HCT116 (cell line): ENCODE measurements around the gene CD72. TPM values are rescaled to one million over a fixed set of nuclear protein-coding genes. Genes with fewer than 3 reads are reported as not detected.

Source experiments
- ATAC-seq: fragments of 200-7000 bp; cut with Tn5 transposase; 2 replicates; pipeline ENCODE4 v1.9.1; 2020; ENCODE audit warnings: mild to moderate bottlenecking, moderate library complexity
- BruUV-seq: library from RNA; stranded (reverse); fragments of 400-500 nt; replicated peaks from 2 replicates; lab custom pipeline; 2021; lab: Mats Ljungman, UMichigan
- CTCF ChIA-PET: fragments of 300-600 bp; sonication (Branson Sonifier 250); formaldehyde crosslinking; loops from one replicate; lab custom pipeline; 2021; ENCODE audit warnings: antibody characterized with exemption; lab: Charles Lee
- POLR2A ChIA-PET: fragments of 300-600, 350-600 bp; sonication (Branson Sonifier 250); formaldehyde crosslinking; loops from one replicate; lab custom pipeline; 2021; ENCODE audit warnings: antibody characterized with exemption; lab: Charles Lee
- RAD21 ChIA-PET, 2 experiments: fragments of 300-600 bp; sonication (Branson Sonifier 250); formaldehyde crosslinking; loops; one replicate each; lab custom pipeline; 2023; ENCODE audit warnings: low total read pairs in 2 of 2; ENCODE audit not compliant: uncharacterized antibody in 2 of 2, unreplicated experiment in 2 of 2, low non-redundant PET in 1 of 2; lab: Charles Lee
- DNase-seq: peaks from one replicate; pipeline ENCODE4 v3.0.0-alpha.2; 2010; ENCODE audit warnings: low read depth, low spot score
- H2AFZ ChIP-seq: fragments of 200-600 bp; shearing (Covaris generic), sonication (generic); 2 replicates; pipeline ENCODE4 v1.6.1; 2017; ENCODE audit warnings: low read depth, mixed run types, mixed read lengths, antibody characterized with exemption, low read length; ENCODE audit not compliant: poor library complexity, severe bottlenecking
- H3K27ac ChIP-seq: 2 replicates; pipeline ENCODE4 v1.5.1; 2012; ENCODE audit warnings: low read depth, low read length
- H3K27me3 ChIP-seq: fragments of 200-600 bp; sonication (generic); 2 replicates; pipeline ENCODE4 v1.6.1; 2016; ENCODE audit warnings: mixed run types, low read length, mixed read lengths; ENCODE audit not compliant: insufficient read depth
- H3K36me3 ChIP-seq, 2 experiments: fragments of 200-500 bp in 1 of 2; fragments of 200-600 bp in 1 of 2; sonication (Bioruptor generic) in 1 of 2; sonication (generic) in 1 of 2; 2 replicates each; pipeline versions ENCODE4 v1.5.1 to v1.6.1; 2014 to 2016; ENCODE audit warnings: low read length in 2 of 2, inconsistent platforms in 1 of 2, mixed read lengths in 1 of 2, mixed run types in 1 of 2; ENCODE audit not compliant: insufficient read depth in 2 of 2, control insufficient read depth in 1 of 2
- H3K4me1 ChIP-seq, 2 experiments: fragments of 200-600 bp in 1 of 2; sonication (generic) in 1 of 2; 2 replicates each; pipeline versions ENCODE4 v1.5.1 to v1.6.1; 2012 to 2017; ENCODE audit warnings: low read length in 2 of 2, inconsistent platforms in 1 of 2, mild to moderate bottlenecking in 1 of 2, mixed read lengths in 1 of 2, mixed run types in 1 of 2, moderate library complexity in 1 of 2; ENCODE audit not compliant: insufficient read depth in 2 of 2, control insufficient read depth in 1 of 2
- H3K4me2 ChIP-seq: fragments of 200-600 bp; sonication (generic); 2 replicates; pipeline ENCODE4 v1.6.1; 2017; ENCODE audit warnings: mixed run types, low read length, mixed read lengths
- H3K4me3 ChIP-seq, 2 experiments: fragments of 200-600 bp in 1 of 2; sonication (generic) in 1 of 2; replicated peaks in 1 of 2; 2 replicates each; pipeline ENCODE4 v1.5.1; 2011 to 2016; ENCODE audit warnings: low read length in 2 of 2, control low read depth in 1 of 2, low read depth in 1 of 2, mild to moderate bottlenecking in 1 of 2, mixed read lengths in 1 of 2, mixed run types in 1 of 2
- H3K79me2 ChIP-seq: fragments of 200-600 bp; sonication (generic); 2 replicates; pipeline ENCODE4 v1.6.1; 2017; ENCODE audit warnings: mild to moderate bottlenecking, mixed run types, low read length, moderate library complexity, mixed read lengths; ENCODE audit not compliant: insufficient read depth
- H3K9ac ChIP-seq: fragments of 200-600 bp; sonication (generic); 2 replicates; pipeline ENCODE4 v1.6.1; 2016; ENCODE audit warnings: low read length, mixed read lengths
- H3K9me2 ChIP-seq: fragments of 200-600 bp; sonication (generic), shearing (Covaris generic); 2 replicates; pipeline ENCODE4 v1.6.1; 2017; ENCODE audit warnings: mixed run types, mild to moderate bottlenecking, moderate library complexity; ENCODE audit not compliant: insufficient read depth
- H3K9me3 ChIP-seq, 2 experiments: fragments of 200-500 bp in 1 of 2; fragments of 200-600 bp in 1 of 2; sonication (Bioruptor generic) in 1 of 2; sonication (generic) in 1 of 2; 2 replicates each; pipeline ENCODE4 v1.6.1; 2014 to 2017; ENCODE audit warnings: low read length in 2 of 2, mixed read lengths in 2 of 2, inconsistent platforms in 1 of 2, low read depth in 1 of 2, mild to moderate bottlenecking in 1 of 2, mixed run types in 1 of 2, moderate library complexity in 1 of 2; ENCODE audit not compliant: control insufficient read depth in 1 of 2, insufficient read depth in 1 of 2
- H4K20me1 ChIP-seq: fragments of 200-600 bp; sonication (generic), shearing (Covaris generic); 2 replicates; pipeline ENCODE4 v1.6.1; 2017; ENCODE audit warnings: mixed run types, mild to moderate bottlenecking, moderate library complexity; ENCODE audit not compliant: insufficient read depth
- ATF3 ChIP-seq: IDR thresholded peaks from 2 replicates; pipeline ENCODE4 v1.6.1; 2012
- CBX3 ChIP-seq: IDR thresholded peaks from 2 replicates; pipeline ENCODE4 v1.6.1; 2012; ENCODE audit warnings: low read depth
- CTCF ChIP-seq, 3 experiments: fragments of 200-600 bp in 1 of 3; sonication (generic) in 1 of 3; IDR thresholded peaks in 2 of 3; conservative IDR thresholded peaks in 1 of 3; 2 replicates each; pipeline ENCODE4 v1.5.1; 2012 to 2017; ENCODE audit warnings: low read depth in 2 of 3, low read length in 2 of 3, antibody characterized with exemption in 1 of 3, borderline replicate concordance in 1 of 3, control low read depth in 1 of 3, mild to moderate bottlenecking in 1 of 3, mixed read lengths in 1 of 3, mixed run types in 1 of 3, moderate library complexity in 1 of 3; ENCODE audit not compliant: insufficient read depth in 1 of 3
- EZH2 ChIP-seq: fragments of 200-600 bp; sonication (generic); IDR thresholded peaks from 2 replicates; pipeline ENCODE4 v1.6.1; 2017; ENCODE audit warnings: antibody characterized with exemption, mixed run types
- EZH2phosphoT487 ChIP-seq: fragments of 200-600 bp; IDR thresholded peaks from 2 replicates; pipeline ENCODE4 v1.6.1; 2018; ENCODE audit warnings: antibody characterized with exemption, borderline replicate concordance
- FOSL1 ChIP-seq: IDR thresholded peaks from 2 replicates; pipeline ENCODE4 v1.6.1; 2012; ENCODE audit warnings: low read depth
- JUND ChIP-seq: IDR thresholded peaks from 2 replicates; pipeline ENCODE4 v1.6.1; 2012
- POLR2A ChIP-seq: IDR thresholded peaks from 2 replicates; pipeline ENCODE4 v1.7.0; 2011; ENCODE audit warnings: borderline replicate concordance; ENCODE audit not compliant: insufficient read depth, insufficient read length; ENCODE audit errors: extremely low read depth
- SP1 ChIP-seq: IDR thresholded peaks from 2 replicates; pipeline ENCODE4 v1.6.1; 2012; ENCODE audit warnings: low read depth
- SRF ChIP-seq: IDR thresholded peaks from 2 replicates; pipeline ENCODE4 v1.6.1; 2012; ENCODE audit warnings: low read depth
- TCF7L2 ChIP-seq: IDR thresholded peaks from 2 replicates; pipeline ENCODE4 v1.7.0; 2011; ENCODE audit warnings: borderline replicate concordance, inconsistent platforms; ENCODE audit not compliant: insufficient read depth, insufficient read length; ENCODE audit errors: extremely low read depth
- YY1 ChIP-seq: IDR thresholded peaks from 2 replicates; pipeline ENCODE4 v1.6.1; 2011; ENCODE audit warnings: low read length, low read depth, moderate library complexity, mild to moderate bottlenecking; ENCODE audit not compliant: insufficient replicate concordance; ENCODE audit errors: extremely low read depth
- ZFX ChIP-seq: fragments of 450-650 bp; IDR thresholded peaks from 2 replicates; pipeline ENCODE4 v1.6.1; 2017
- intact Hi-C: fragments of 100-400 bp; cut with micrococcal nuclease; formaldehyde crosslinking; loops from 2 replicates; pipeline ENCODE4 v1.10.0; 2022
- total RNA-seq: library from RNA; stranded (reverse); gene quantifications from one replicate; pipeline ENCODE4 v1.2.1, GENCODE V29; 2021; ENCODE audit not compliant: unreplicated experiment
- TF ChIP-seq, protein P1 (sequence below): IDR thresholded peaks from 2 replicates; pipeline ENCODE4 v1.6.1; 2011; ENCODE audit warnings: mild to moderate bottlenecking, low read length, moderate library complexity; ENCODE audit not compliant: insufficient replicate concordance; ENCODE audit errors: extremely low read depth
- TF ChIP-seq, protein P2 (sequence below): IDR thresholded peaks from 2 replicates; pipeline ENCODE4 v1.6.1; 2012

CD72 gene
- total RNA-seq, 1 experiment from 2014 or later, result 1.6 TPM

DNA sequence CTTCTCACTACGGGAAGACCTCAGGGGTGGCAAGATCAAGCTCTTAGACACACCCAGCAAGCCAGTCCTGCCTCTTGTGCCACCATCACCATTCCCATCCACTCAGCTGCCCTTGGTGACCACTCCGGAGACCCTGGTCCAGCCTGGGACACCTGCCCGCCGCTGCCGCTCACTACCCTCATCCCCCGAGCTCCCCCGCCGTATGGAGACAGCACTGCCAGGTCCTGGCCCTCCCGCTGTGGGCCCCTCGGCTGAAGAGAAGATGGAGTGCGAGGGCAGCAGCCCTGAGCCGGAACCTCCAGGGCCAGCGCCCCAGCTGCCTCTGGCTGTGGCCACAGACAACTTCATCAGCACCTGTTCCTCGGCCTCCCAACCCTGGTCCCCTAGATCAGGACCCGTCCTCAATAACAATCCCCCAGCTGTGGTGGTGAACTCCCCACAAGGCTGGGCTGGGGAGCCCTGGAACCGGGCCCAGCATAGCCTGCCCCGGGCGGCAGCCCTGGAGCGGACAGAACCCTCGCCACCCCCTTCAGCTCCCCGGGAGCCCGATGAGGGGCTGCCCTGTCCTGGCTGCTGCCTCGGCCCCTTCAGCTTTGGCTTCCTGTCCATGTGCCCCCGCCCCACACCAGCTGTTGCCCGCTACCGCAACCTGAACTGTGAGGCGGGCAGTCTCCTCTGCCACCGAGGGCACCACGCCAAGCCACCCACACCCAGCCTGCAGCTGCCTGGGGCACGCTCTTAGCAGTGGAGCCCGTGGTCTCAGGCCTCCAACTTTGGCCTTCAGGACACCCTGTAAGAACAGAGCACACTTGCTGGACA lies 9.0 kb downstream of the CD72 start:
- CTCF ChIA-PET, result no interaction called here
- no peaks in the 10 kb centered on the region for H3K9me2 ChIP-seq
- POLR2A ChIA-PET, result no interaction called here

More for the DNA sequence above, 9.0 kb downstream of the CD72 start:
- no TSS peak for BruUV-seq
- peaks cover 16% of the 10 kb centered on the region; the same call in 1 of the 2 replicates for H3K79me2 ChIP-seq
- ATAC-seq, result no peak
- H3K27me3 ChIP-seq, result no peaks in the 10 kb centered on the region
- no peaks in the 10 kb centered on the region for H3K9me3 ChIP-seq
- H4K20me1 ChIP-seq, result no peaks in the 10 kb centered on the region
- peaks cover 3 to 12% of the 10 kb centered on the region in 2 experiments; a peak in 3 of 4 replicates for H3K36me3 ChIP-seq
- no peak overlapping the region for H3K9ac ChIP-seq
- no peak overlapping the region for H3K27ac ChIP-seq
- intact Hi-C loops, result no loop called here
- H3K4me1 ChIP-seq, result peaks cover 6 to 19% of the 10 kb centered on the region in 2 experiments; a peak in 3 of 4 replicates
- TF ChIP-seq, protein P1, sequence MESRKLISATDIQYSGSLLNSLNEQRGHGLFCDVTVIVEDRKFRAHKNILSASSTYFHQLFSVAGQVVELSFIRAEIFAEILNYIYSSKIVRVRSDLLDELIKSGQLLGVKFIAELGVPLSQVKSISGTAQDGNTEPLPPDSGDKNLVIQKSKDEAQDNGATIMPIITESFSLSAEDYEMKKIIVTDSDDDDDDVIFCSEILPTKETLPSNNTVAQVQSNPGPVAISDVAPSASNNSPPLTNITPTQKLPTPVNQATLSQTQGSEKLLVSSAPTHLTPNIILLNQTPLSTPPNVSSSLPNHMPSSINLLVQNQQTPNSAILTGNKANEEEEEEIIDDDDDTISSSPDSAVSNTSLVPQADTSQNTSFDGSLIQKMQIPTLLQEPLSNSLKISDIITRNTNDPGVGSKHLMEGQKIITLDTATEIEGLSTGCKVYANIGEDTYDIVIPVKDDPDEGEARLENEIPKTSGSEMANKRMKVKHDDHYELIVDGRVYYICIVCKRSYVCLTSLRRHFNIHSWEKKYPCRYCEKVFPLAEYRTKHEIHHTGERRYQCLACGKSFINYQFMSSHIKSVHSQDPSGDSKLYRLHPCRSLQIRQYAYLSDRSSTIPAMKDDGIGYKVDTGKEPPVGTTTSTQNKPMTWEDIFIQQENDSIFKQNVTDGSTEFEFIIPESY, result no peak
- TF ChIP-seq CBX3 (no peak), ZFX (no peak), YY1 (no peak), CTCF (IDR thresholded peaks at IDR 0.05 in 2 of 3, conservative IDR thresholded peaks at IDR 0.05 in 1 of 3; ENCODE audit: borderline replicate concordance in 1 of 3, insufficient read depth in 1 of 3, low read depth in 2 of 3, low read length in 2 of 3) (no peak), FOSL1 (no peak), TCF7L2 (no peak), SRF (no peak), POLR2A (no peak), EZH2 (no peak), JUND (no peak), SP1 (no peak), EZH2phosphoT487 (no peak), ATF3 (no peak)
- TF ChIP-seq, protein P2, sequence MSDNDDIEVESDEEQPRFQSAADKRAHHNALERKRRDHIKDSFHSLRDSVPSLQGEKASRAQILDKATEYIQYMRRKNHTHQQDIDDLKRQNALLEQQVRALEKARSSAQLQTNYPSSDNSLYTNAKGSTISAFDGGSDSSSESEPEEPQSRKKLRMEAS, result no peak
- TF ChIP-seq, all 23 proteins: peak for 0
- H3K4me3 ChIP-seq, result no peak overlapping the region
- RAD21 ChIA-PET, result no interaction called here
- DNase-seq, result no peak
- H3K4me2 ChIP-seq, result no peak overlapping the region
- H2AFZ ChIP-seq, result no peak overlapping the region
